Karpas-422 (cell line): Measurements from ENCODE around the gene ACVR1. TPM values are rescaled to one million over a fixed set of nuclear protein-coding genes. Genes with fewer than 3 reads are reported as not detected.

Experiments
- DNase-seq: peaks from one replicate; pipeline ENCODE4 v3.0.0-alpha.2; 2015
- H2AFZ ChIP-seq: fragments of 200-600 bp; sonication (generic); 2 replicates; pipeline ENCODE4 v1.6.1; 2014; ENCODE audit warnings: antibody characterized with exemption, low read length, mixed read lengths
- H3K27ac ChIP-seq: fragments of 200-600 bp; sonication (generic); 2 replicates; pipeline ENCODE4 v1.5.1; 2014; ENCODE audit warnings: mild to moderate bottlenecking, low read length, moderate library complexity
- H3K27me3 ChIP-seq: fragments of 200-600 bp; sonication (generic); 2 replicates; pipeline ENCODE4 v1.6.1; 2014; ENCODE audit warnings: low read length, mixed read lengths
- H3K36me3 ChIP-seq: fragments of 200-600 bp; sonication (generic); 2 replicates; pipeline ENCODE4 v1.6.1; 2014; ENCODE audit warnings: low read length, mixed read lengths; ENCODE audit not compliant: insufficient read depth
- H3K4me1 ChIP-seq: fragments of 200-600 bp; sonication (generic); 2 replicates; pipeline ENCODE4 v1.6.1; 2014; ENCODE audit warnings: mild to moderate bottlenecking, low read length, mixed read lengths
- H3K4me2 ChIP-seq: fragments of 200-600 bp; sonication (generic); 2 replicates; pipeline ENCODE4 v1.6.1; 2014; ENCODE audit warnings: low read length, low read depth, mild to moderate bottlenecking; ENCODE audit not compliant: poor library complexity, severe bottlenecking
- H3K4me3 ChIP-seq: fragments of 200-600 bp; sonication (generic); 2 replicates; pipeline ENCODE4 v1.5.1; 2014; ENCODE audit warnings: mild to moderate bottlenecking, antibody characterized with exemption, low read length, mixed read lengths
- H3K79me2 ChIP-seq: fragments of 200-600 bp; sonication (generic); 2 replicates; pipeline ENCODE4 v1.6.1; 2014; ENCODE audit warnings: mild to moderate bottlenecking, low read length, mixed read lengths
- H3K9ac ChIP-seq: fragments of 200-600 bp; sonication (generic); 2 replicates; pipeline ENCODE4 v1.6.0; 2014; ENCODE audit warnings: low read length
- H3K9me2 ChIP-seq: fragments of 200-600 bp; sonication (generic), shearing (Covaris generic); replicated peaks from 2 replicates; pipeline ENCODE4 v1.6.0; 2014; ENCODE audit warnings: mild to moderate bottlenecking, low read length, moderate library complexity; ENCODE audit not compliant: insufficient read depth
- H3K9me3 ChIP-seq: fragments of 300-700, 200-600 bp; sonication (generic); 2 replicates; pipeline ENCODE4 v1.6.1; 2014; ENCODE audit warnings: low read length, mixed read lengths
- H4K20me1 ChIP-seq: fragments of 200-600 bp; sonication (generic); 2 replicates; pipeline ENCODE4 v1.6.1; 2014; ENCODE audit warnings: mild to moderate bottlenecking, antibody characterized with exemption, low read length, low read depth; ENCODE audit not compliant: insufficient read depth
- total RNA-seq: library from RNA; depleted of rRNA; stranded (reverse); fragments of >200 nt; shearing (Covaris generic); gene quantifications from 2 replicates; pipeline ENCODE4 v1.2.3, GENCODE V29; 2014; ENCODE audit warnings: low replicate concordance

The ACVR1 gene
- total RNA-seq, 1 experiment from 2014 or later = 0.07 TPM

GRCh38 chr2:157787364-157787938, 88.7 kb downstream of the ACVR1 start:
- Histone ChIP-seq H3K9me3 (no peaks in the 10 kb centered on the region), H3K79me2 (no peaks in the 10 kb centered on the region), H3K4me3 (no peak overlapping the region), H2AFZ (no peak overlapping the region), H3K4me1 (no peaks in the 10 kb centered on the region), H3K4me2 (no peak overlapping the region), H3K27me3 (no peaks in the 10 kb centered on the region), H4K20me1 (no peaks in the 10 kb centered on the region), H3K9ac (no peak overlapping the region), H3K9me2 (no peaks in the 10 kb centered on the region), H3K36me3 (no peaks in the 10 kb centered on the region), H3K27ac (no peak overlapping the region)
- DNase-seq = no peak

GRCh38 chr2:157786663-157787363, 89.3 kb downstream of the ACVR1 start:
- no peaks in the 10 kb centered on the region for H3K9me3 ChIP-seq
- no peaks in the 10 kb centered on the region for H3K4me1 ChIP-seq
- H3K9me2 ChIP-seq = no peaks in the 10 kb centered on the region
- H3K4me3 ChIP-seq = no peak overlapping the region
- no peaks in the 10 kb centered on the region for H3K79me2 ChIP-seq
- no peak overlapping the region for H3K9ac ChIP-seq
- no peaks in the 10 kb centered on the region for H3K27me3 ChIP-seq
- DNase-seq = no peak
- no peak overlapping the region for H2AFZ ChIP-seq
- H4K20me1 ChIP-seq = no peaks in the 10 kb centered on the region
- no peaks in the 10 kb centered on the region for H3K36me3 ChIP-seq
- no peak overlapping the region for H3K27ac ChIP-seq
- no peak overlapping the region for H3K4me2 ChIP-seq

- H3K4me2 ChIP-seq = no peak overlapping the region
- no peaks in the 10 kb centered on the region for H3K9me3 ChIP-seq
- H3K4me3 ChIP-seq = no peak overlapping the region
- no peak overlapping the region for H2AFZ ChIP-seq
- H3K4me1 ChIP-seq = no peaks in the 10 kb centered on the region
- no peaks in the 10 kb centered on the region for H3K79me2 ChIP-seq
- H3K27ac ChIP-seq = no peak overlapping the region
- no peak overlapping the region for H3K9ac ChIP-seq
- no peaks in the 10 kb centered on the region for H3K9me2 ChIP-seq
- H3K27me3 ChIP-seq = no peaks in the 10 kb centered on the region
- no peaks in the 10 kb centered on the region for H4K20me1 ChIP-seq
- no peak for DNase-seq
- no peaks in the 10 kb centered on the region for H3K36me3 ChIP-seq
Observed at GRCh38 chr2:157785866-157786662, 90.1 kb downstream of the ACVR1 start.

GRCh38 chr2:157785200-157785599, 90.9 kb downstream of the ACVR1 start:
- DNase-seq = no peak
- H3K4me2 ChIP-seq = no peak overlapping the region

GRCh38 chr2:157784823-157785175, 91.3 kb downstream of the ACVR1 start:
- DNase-seq = no peak
- Histone ChIP-seq H4K20me1 (no peaks in the 10 kb centered on the region), H3K9me3 (no peaks in the 10 kb centered on the region), H3K27me3 (no peaks in the 10 kb centered on the region), H3K27ac (no peak overlapping the region), H3K4me1 (no peaks in the 10 kb centered on the region), H3K36me3 (no peaks in the 10 kb centered on the region), H3K9ac (no peak overlapping the region), H3K79me2 (no peaks in the 10 kb centered on the region), H3K9me2 (no peaks in the 10 kb centered on the region), H3K4me2 (no peak overlapping the region), H2AFZ (no peak overlapping the region), H3K4me3 (no peak overlapping the region)

More at GRCh38 chr2:157785200-157785599, 90.9 kb downstream of the ACVR1 start:
- H3K79me2 ChIP-seq = no peaks in the 10 kb centered on the region
- no peaks in the 10 kb centered on the region for H3K9me3 ChIP-seq
- no peaks in the 10 kb centered on the region for H3K36me3 ChIP-seq
- H2AFZ ChIP-seq = no peak overlapping the region
- H4K20me1 ChIP-seq = no peaks in the 10 kb centered on the region
- no peaks in the 10 kb centered on the region for H3K4me1 ChIP-seq
- H3K9ac ChIP-seq = no peak overlapping the region
- no peak overlapping the region for H3K4me3 ChIP-seq
- no peaks in the 10 kb centered on the region for H3K27me3 ChIP-seq
- no peak overlapping the region for H3K27ac ChIP-seq
- H3K9me2 ChIP-seq = no peaks in the 10 kb centered on the region

- Histone ChIP-seq H3K27me3 (no peaks in the 10 kb centered on the region), H4K20me1 (no peaks in the 10 kb centered on the region), H3K4me1 (no peaks in the 10 kb centered on the region), H3K4me3 (no peak overlapping the region), H3K9ac (no peak overlapping the region), H3K36me3 (no peaks in the 10 kb centered on the region), H2AFZ (no peak overlapping the region), H3K27ac (no peak overlapping the region), H3K79me2 (no peaks in the 10 kb centered on the region), H3K9me2 (no peaks in the 10 kb centered on the region), H3K4me2 (no peak overlapping the region), H3K9me3 (no peaks in the 10 kb centered on the region)
- no peak for DNase-seq
Observed at GRCh38 chr2:157784169-157784822, 91.8 kb downstream of the ACVR1 start.

- Histone ChIP-seq H3K4me2 (no peak overlapping the region), H3K79me2 (no peaks in the 10 kb centered on the region), H3K9me3 (no peaks in the 10 kb centered on the region), H3K9me2 (no peaks in the 10 kb centered on the region), H3K4me3 (no peak overlapping the region), H3K36me3 (no peaks in the 10 kb centered on the region), H3K27me3 (no peaks in the 10 kb centered on the region), H2AFZ (no peak overlapping the region), H3K9ac (no peak overlapping the region), H3K27ac (no peak overlapping the region), H4K20me1 (no peaks in the 10 kb centered on the region), H3K4me1 (no peaks in the 10 kb centered on the region)
- no peak for DNase-seq
Observed at GRCh38 chr2:157783245-157783644, 92.9 kb downstream of the ACVR1 start.
